ENCODE measurements around the gene SNAP25.

The SNAP25 gene

DNA sequence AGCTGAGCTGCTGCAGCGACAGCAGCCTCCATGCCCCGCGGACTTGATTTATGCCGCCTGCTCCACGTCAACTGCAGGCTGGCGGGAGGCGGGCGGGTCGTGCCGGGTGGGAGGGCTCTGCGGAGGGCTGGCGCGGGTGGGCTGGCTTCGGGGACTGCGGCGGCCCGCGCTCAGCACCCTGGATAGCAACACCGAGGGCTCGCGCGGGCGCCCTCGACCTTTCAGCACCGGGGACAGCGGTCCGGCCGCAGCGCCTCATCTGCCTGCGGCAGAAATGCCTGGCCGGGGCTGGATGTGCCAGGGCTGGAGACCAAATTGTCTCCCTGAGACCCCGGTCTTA is 792 bp downstream of the SNAP25 start (continued):
- TF ChIP-seq, protein P1, sequence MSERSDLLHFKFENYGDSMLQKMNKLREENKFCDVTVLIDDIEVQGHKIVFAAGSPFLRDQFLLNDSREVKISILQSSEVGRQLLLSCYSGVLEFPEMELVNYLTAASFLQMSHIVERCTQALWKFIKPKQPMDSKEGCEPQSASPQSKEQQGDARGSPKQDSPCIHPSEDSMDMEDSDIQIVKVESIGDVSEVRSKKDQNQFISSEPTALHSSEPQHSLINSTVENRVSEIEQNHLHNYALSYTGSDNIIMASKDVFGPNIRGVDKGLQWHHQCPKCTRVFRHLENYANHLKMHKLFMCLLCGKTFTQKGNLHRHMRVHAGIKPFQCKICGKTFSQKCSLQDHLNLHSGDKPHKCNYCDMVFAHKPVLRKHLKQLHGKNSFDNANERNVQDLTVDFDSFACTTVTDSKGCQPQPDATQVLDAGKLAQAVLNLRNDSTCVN (tag by site-specific recombination; optimal IDR thresholded peaks at IDR 0.05): peak; percentile 85
- TF ChIP-seq, protein P2, sequence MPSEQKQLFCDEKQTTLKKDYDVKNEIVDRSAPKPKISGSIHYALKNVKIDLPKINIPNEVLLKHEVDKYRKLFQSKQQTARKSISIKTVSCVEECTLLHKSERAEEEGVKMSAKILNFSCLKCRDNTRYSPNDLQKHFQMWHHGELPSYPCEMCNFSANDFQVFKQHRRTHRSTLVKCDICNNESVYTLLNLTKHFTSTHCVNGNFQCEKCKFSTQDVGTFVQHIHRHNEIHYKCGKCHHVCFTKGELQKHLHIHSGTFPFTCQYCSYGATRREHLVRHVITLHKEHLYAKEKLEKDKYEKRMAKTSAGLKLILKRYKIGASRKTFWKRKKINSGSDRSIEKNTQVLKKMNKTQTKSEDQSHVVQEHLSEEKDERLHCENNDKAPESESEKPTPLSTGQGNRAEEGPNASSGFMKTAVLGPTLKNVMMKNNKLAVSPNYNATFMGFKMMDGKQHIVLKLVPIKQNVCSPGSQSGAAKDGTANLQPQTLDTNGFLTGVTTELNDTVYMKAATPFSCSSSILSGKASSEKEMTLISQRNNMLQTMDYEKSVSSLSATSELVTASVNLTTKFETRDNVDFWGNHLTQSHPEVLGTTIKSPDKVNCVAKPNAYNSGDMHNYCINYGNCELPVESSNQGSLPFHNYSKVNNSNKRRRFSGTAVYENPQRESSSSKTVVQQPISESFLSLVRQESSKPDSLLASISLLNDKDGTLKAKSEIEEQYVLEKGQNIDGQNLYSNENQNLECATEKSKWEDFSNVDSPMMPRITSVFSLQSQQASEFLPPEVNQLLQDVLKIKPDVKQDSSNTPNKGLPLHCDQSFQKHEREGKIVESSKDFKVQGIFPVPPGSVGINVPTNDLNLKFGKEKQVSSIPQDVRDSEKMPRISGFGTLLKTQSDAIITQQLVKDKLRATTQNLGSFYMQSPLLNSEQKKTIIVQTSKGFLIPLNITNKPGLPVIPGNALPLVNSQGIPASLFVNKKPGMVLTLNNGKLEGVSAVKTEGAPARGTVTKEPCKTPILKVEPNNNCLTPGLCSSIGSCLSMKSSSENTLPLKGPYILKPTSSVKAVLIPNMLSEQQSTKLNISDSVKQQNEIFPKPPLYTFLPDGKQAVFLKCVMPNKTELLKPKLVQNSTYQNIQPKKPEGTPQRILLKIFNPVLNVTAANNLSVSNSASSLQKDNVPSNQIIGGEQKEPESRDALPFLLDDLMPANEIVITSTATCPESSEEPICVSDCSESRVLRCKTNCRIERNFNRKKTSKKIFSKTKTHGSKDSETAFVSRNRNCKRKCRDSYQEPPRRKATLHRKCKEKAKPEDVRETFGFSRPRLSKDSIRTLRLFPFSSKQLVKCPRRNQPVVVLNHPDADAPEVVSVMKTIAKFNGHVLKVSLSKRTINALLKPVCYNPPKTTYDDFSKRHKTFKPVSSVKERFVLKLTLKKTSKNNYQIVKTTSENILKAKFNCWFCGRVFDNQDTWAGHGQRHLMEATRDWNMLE (tag by site-specific recombination; conservative IDR thresholded peaks at IDR 0.05; ENCODE audit: low read depth): no peak
- TF ChIP-seq, protein P3, sequence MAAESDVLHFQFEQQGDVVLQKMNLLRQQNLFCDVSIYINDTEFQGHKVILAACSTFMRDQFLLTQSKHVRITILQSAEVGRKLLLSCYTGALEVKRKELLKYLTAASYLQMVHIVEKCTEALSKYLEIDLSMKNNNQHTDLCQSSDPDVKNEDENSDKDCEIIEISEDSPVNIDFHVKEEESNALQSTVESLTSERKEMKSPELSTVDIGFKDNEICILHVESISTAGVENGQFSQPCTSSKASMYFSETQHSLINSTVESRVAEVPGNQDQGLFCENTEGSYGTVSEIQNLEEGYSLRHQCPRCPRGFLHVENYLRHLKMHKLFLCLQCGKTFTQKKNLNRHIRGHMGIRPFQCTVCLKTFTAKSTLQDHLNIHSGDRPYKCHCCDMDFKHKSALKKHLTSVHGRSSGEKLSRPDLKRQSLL (tag by site-specific recombination; IDR thresholded peaks at IDR 0.05): no peak
- TF ChIP-seq, protein P4, sequence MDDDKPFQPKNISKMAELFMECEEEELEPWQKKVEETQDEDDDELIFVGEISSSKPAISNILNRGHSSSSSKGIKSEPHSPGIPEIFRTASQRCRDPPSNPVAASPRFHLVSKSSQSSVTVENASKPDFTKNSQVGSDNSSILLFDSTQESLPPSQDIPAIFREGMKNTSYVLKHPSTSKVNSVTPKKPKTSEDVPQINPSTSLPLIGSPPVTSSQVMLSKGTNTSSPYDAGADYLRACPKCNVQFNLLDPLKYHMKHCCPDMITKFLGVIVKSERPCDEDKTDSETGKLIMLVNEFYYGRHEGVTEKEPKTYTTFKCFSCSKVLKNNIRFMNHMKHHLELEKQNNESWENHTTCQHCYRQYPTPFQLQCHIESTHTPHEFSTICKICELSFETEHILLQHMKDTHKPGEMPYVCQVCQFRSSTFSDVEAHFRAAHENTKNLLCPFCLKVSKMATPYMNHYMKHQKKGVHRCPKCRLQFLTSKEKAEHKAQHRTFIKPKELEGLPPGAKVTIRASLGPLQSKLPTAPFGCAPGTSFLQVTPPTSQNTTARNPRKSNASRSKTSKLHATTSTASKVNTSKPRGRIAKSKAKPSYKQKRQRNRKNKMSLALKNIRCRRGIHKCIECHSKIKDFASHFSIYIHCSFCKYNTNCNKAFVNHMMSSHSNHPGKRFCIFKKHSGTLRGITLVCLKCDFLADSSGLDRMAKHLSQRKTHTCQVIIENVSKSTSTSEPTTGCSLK (tag by site-specific recombination; IDR thresholded peaks at IDR 0.05): no peak
- TF ChIP-seq ZNF529 (tag by site-specific recombination; IDR thresholded peaks at IDR 0.05; ENCODE audit: insufficient replicate concordance): no peak
- TF ChIP-seq ZNF571 (tag by site-specific recombination; IDR thresholded peaks at IDR 0.05): no peak
- no peak for TF ChIP-seq ZNF37A (tag by site-specific recombination; IDR thresholded peaks at IDR 0.05)
- TF ChIP-seq, protein P5, sequence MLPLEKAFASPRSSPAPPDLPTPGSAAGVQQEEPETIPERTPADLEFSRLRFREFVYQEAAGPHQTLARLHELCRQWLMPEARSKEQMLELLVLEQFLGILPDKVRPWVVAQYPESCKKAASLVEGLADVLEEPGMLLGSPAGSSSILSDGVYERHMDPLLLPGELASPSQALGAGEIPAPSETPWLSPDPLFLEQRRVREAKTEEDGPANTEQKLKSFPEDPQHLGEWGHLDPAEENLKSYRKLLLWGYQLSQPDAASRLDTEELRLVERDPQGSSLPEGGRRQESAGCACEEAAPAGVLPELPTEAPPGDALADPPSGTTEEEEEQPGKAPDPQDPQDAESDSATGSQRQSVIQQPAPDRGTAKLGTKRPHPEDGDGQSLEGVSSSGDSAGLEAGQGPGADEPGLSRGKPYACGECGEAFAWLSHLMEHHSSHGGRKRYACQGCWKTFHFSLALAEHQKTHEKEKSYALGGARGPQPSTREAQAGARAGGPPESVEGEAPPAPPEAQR (tag by site-specific recombination; IDR thresholded peaks at IDR 0.05): no peak
- no peak for TF ChIP-seq ZNF184 (tag by site-specific recombination; IDR thresholded peaks at IDR 0.05)
- no peak for TF ChIP-seq ZNF155 (tag by site-specific recombination; IDR thresholded peaks at IDR 0.05)
- TF ChIP-seq ZBTB8A (tag by site-specific recombination; IDR thresholded peaks at IDR 0.05): peak; percentile 56
- TF ChIP-seq ZNF248 (tag by site-specific recombination; IDR thresholded peaks at IDR 0.05): no peak
- TF ChIP-seq ZXDB (tag by site-specific recombination; IDR thresholded peaks at IDR 0.05): 0 out of 2 replicates have a peak, but pooled peaks have one; percentile 28
- TF ChIP-seq ZNF585B (tag by site-specific recombination; IDR thresholded peaks at IDR 0.05): no peak
- no peak for TF ChIP-seq ZNF707 (tag by site-specific recombination; IDR thresholded peaks at IDR 0.05)
- TF ChIP-seq ZNF664 (tag by site-specific recombination; IDR thresholded peaks at IDR 0.05): no peak
- TF ChIP-seq BCL11A (tag by site-specific recombination; IDR thresholded peaks at IDR 0.05; ENCODE audit: low read depth): 0 out of 2 replicates have a peak, but pooled peaks have one; percentile 22
- no peak for TF ChIP-seq ZFP41 (tag by site-specific recombination; IDR thresholded peaks at IDR 0.05; ENCODE audit: borderline replicate concordance)
- TF ChIP-seq ZNF112 (tag by site-specific recombination; IDR thresholded peaks at IDR 0.05): no peak
- TF ChIP-seq ZNF274 (IDR thresholded peaks at IDR 0.05; ENCODE audit: low read length): no peak
- no peak for TF ChIP-seq ZNF274 (tag by site-specific recombination; IDR thresholded peaks at IDR 0.05; ENCODE audit: borderline replicate concordance)
- no peak for TF ChIP-seq MYNN (tag by site-specific recombination; IDR thresholded peaks at IDR 0.05; ENCODE audit: borderline replicate concordance)
- no peak for TF ChIP-seq ZNF391 (tag by site-specific recombination; IDR thresholded peaks at IDR 0.05; ENCODE audit: borderline replicate concordance, low read depth)
